SKM-1 (cell line): ENCODE results near the gene CLN6.

Source experiments
- DNase-seq: peaks from one replicate; lab custom pipeline; 2025; ENCODE audit not compliant: unreplicated experiment; lab: John Stamatoyannopoulos, UW

CLN6 gene

DNA sequence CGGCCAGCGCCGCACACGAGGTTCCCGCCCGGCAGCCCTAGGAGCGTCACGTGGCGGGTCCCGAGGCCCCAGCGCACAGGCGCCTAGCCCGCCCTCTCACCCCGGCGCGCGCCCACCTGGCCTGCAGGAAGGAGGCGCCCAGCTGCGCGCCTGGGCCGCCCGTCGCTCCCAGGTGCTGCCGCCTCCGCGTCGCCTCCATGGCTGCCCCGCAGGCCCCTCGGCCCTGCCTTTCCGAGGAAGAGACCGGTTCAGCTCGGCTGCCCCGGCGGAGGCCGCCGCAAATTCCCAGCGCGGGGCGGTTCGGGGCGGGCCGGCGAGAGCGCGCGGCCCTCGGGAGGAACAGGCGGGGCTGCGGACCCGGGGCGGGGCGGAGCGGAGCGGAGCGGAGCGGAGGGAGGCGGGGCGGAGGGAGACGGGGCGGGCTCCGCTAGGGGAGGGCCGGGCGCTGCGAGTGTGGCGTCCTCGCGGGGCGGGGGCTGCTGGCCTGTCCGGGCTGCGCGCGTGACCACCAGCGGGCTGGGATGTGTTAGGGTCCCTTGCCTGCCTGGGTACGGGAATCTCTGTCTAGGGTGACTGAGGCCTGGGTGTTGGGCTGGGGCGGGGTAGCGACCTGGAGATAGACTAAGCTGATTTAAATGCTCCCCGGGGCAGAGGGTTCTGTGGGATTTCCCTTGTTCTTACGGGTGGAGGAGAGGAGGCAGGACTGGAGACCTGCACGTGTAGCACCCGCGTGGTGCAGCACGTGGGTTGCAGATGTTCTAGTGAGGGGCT, at the start of gene CLN6:
TSS of gene CLN6 (minus strand) at position 343 of the 771 bp plus-strand sequence. CDS start at position 199, 144 bp downstream.
- peak; percentile 73 for DNase-seq

DNA sequence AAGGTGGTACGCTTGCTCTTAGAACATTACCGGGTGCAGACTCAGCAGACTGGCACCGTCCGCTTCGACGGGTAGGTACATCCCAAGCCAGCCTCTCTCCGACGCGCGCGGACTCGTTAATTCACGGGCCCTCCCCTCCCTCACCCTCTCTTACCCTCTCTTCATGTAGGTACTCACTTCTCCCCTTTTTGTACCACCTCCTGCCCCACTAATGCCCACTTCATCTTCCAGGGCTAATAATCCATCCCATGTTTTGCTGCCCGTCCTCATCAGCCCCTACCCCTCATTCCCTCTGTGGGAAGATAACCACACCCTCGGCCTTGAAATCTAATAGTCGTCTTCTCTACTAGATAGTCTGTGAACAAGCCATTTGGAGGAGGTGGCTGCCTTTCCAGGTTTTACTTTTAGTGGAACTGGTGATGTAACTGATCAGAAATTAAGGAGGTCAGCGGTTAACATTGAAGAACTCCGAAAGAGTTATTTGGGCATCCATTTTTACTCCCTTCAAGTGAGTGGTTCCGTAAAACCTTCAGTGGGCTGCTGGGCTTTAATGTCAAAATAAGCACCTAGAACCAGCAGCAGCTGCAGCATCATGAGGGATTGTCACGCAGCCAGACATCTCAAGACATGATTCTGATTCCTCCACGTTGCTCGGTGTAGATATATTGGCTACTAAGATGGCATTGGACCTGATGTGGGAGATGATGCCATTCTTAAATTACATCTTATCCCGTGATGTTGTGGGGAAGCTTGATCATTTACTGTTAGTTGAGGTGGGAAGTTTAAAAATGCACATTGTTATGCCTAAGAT, 49.3 kb upstream of the CLN6 start:
- no peak for DNase-seq

DNA sequence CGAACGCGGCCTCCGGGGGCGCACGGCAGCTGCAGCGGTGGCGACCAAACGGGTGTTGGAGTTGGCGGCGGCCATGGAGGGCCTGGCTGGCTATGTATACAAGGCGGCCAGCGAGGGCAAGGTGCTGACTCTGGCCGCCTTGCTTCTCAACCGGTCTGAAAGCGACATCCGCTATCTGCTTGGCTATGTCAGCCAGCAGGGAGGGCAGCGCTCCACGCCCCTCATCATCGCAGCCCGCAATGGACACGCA, 48.7 kb upstream of the CLN6 start:
- no peak for DNase-seq

DNA sequence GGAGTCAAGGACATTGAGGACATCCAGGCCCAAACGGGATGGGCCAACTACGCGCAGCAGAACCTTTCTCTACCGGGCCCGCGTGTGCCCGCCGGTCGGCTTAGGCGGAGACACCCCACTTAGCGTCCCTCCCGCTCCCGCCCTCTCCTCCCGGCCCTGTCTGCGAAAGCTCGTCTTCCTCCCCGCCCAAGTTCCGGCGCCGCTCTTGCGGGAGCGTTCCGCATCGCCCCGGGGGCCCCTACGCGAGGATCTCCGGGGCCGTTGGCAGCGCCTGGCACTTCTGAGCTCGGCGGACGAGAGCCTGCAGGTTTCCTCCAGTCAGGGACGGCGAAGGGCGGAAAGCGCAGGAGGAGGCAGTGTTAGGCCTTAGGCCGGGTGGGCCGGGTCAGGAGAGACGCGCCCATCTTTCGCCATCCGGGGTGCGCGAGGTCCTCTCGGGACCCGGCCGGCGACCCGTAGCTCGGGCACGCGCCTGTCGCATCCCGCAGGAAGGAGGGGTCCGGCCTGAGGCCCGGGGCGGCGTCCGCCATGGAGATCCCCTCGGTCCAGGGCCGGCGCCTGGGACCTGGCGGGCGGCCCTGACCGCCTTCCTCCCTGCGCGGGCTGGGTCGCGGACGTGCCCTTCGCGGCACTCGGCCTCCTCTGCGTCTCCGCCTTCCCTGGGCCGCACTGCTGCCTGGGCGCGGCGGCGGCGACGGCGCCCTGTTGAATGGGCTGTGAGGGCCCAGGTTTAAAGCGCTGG, 48.2 kb upstream of the CLN6 start, which contains the start of gene FEM1B:
TSS of gene FEM1B (plus strand) at position 143 of the 742 bp plus-strand sequence. CDS start 673 bp downstream, outside the sequence.
- peak; percentile 82 for DNase-seq

DNA sequence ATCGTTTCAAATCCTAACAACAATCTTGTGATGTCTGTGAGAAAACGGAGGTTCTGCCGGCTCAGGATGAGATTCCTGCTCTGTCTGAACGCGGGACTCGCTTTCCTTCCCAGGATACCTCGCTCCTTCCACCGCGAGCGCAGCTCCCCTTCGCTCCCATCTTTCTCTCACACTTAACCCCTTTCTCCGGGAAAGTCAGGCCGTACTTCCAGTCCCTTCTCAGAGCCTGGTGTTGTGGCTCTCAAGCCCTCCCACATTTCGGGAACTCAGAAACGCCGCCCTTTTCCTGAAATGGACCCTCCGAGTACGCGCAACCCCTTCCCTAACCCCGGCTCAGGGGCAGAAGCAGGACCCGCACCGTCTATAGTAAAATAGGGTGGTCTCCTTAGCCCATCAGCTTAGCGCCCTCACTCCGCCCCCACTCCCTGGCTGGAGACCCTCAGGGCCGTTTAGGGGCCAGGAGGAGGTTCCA, 47.6 kb upstream of the CLN6 start:
- no peak for DNase-seq

DNA sequence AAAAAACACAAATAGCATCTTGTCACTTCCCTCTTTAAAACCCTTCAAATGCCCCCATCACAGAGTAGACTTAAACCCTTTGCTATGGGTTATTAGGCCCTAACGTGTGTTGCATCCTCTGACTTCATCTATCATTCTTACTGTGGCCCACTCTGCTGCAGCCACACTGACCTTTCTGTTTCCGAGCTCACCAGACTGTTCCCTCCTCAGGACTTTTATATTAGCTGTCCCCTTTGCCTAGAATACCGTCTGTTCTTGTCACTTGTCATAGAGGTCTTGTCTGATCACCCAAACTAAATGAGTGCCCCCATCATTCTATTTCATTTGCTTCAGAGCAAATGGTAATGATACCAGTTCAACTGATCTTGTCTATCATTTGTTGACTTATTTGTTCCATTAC, 47.1 kb upstream of the CLN6 start:
- DNase-seq = no peak

DNA sequence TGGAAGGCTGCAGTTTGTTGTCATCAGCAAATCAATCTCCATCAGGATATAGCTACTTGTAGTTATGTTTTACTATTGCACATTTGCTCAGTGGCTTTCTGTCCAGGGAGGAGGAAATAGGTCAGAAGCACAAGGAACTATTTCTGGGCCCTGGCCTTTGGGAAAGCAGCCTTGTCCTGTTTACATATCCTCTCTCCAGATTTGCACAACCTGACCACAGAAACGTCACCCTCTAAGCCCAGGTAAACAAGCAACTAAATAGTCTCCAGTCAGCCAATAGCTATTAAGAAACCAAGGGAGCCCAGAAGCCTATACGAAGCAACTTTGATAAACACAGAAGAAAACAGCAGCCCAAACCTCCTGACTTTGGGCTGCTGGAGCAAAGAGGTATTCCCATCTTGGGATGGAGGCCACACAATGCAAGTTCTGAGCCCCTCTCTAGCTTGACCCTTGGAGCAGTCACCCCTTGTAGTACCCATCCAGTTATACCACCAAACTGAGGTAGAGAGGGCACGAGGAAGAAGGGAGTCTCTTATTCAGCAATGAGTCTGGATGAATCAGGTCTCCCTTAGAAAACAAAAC, 45.7 kb upstream of the CLN6 start:
- no peak for DNase-seq

DNA sequence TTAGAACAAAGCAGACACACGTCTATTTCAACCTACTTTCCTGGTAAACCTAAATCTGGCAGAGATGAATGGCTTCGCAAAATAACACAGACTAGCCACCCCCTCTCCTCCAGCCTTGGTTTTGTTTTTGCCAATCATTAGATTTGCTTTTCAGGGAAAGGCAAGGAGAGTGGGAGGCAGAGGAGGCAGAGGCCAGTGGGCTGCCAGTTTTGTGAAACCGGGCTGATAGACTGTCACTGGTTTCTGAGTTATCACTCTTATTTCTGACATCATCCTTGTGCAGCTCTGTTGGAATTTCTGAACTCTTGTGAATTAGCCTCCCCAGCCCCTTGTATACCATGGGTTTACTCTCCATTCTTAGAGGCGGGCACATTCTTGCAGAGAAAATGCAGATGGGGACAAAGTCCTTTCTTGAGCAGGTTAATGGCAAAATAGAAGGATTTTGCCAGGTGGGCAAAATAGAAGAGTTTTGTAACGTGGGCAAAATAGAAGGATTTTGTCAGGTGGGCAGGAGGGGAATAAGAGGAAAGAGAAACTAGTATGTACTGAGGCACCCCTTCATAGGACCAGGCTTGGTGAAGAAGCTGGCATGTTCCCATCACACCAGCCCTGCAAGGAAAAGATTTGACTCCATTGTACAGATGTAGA, 44.8 kb upstream of the CLN6 start:
- DNase-seq = no peak

DNA sequence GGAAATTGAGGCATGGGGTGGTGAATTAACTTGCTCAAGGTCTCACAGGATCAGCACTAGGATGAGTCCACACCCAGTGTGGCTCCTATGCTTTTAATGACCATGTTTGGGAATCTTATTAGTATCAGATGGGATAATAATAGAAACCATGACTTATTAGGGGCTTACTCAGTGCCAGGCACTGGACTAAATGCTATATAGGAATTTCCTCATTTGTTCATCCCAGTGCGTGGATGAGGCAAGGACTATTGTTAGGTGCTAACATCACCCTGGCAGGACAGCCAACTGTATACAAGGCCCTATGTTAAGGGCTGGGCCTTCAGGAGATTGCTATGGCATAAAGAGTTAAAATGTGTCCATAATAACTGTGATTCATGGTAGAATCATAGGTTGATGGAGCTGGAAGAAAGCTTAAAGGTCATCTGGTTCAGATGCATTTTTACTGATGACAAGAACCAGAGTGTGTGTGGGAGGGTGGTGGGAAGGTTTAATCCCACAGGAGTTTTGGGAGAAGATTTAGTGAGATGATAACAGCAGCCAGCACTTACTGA, 43.3 kb upstream of the CLN6 start:
- DNase-seq = no peak

DNA sequence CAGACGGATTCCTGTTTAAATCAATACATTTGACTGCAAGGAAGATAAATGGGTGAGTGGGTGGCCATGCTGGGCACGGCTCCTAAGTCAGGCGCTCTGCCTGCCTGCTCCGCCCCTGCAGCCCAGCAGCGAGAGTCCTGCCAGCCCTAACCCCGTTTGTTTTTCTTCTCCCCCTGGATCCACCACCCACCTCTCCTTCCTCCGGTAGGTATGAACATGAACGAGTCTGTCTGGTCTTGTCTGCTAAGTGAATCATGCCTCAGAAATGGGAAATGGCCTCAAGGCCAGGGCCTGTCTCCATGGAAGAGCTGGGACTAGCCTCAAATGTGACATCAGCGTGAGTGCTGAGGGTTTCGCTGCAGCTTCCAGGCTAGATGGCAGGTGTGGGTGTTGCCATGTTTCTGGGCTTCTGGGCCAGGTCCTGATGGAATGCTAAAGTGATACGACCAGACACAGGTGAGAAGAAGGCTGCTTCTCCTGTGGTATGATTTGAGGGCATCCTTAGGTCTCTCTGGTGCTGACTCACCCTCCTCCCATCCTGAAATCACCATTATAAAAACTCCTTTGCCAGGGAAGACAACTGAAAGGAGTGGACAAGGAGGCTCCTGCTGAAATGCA, 42.4 kb upstream of the CLN6 start:
- DNase-seq = no peak

DNA sequence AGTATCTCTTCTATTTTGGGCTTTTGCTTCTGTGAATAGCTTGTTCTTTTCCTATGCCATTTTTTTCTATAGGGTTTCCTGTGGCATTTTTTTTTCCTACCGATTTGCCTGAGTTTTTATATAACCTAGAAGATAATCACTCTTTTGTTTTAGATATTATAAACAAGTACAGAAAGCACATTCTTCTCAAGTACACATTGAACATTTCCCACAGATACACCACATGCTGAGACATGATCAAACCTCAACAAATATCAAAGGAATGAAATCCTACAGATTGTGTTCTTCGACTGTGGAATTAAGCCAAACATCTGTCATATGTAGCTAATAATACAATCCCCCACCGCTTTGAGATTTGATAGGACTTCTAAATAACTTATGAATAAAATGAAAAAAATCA, 38.9 kb upstream of the CLN6 start:
- DNase-seq = no peak

DNA sequence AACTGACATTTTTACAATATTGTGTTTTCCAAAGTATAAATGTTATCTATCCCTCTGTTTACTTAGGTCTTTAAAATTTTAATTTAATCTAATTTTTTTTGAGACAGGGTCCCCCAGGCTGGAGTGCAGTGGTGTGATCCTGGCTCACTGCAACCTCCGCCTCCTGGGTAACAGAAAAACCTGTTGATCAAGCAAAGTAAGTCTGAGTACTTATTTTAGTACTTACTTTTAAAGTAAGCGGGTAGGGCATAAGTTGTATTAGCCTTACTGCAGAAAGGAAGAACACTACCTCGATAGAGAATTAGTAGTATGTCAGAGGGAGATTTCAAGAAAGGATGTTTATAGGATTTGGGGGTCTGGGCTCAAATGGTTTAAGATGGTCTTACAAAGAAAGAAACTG, 36.1 kb upstream of the CLN6 start:
- DNase-seq = no peak

DNA sequence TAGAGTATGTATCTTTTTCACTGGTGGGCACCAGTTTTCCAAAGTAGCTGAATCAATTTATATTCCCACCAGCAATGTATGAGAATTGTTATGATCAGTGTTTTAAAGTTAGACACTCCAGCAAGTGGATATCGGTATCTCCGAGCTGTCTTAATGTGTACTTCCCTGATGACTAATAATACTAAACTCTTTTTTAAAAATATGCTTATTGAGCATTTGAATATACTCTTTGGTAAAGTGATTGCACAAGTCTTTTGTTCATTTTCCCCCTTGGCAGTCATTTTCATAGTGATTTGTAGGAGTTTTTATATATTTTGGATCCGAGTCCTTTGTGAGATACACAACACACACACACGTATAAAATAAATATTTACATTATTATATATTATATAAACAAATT, 35.6 kb upstream of the CLN6 start:
- DNase-seq = no peak

DNA sequence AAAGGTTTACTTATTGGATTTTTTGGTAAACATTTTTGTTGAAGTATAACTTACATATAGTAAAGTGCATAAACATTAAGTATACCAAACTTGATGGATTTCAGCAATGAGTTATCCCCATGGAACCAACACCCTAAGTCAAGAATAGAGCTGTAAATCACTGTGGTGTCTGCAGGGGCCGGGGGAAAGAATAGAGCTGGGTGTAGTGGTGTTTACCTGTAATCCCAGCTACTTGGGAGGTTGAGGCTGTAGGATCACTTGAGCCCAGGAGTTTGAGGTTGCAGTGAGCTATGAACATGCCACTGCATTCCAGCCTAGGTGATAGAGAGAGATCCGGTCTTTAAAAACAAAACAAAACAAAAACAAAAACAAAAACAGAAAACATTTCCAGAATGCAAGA, 34.8 kb upstream of the CLN6 start:
- DNase-seq = no peak

DNA sequence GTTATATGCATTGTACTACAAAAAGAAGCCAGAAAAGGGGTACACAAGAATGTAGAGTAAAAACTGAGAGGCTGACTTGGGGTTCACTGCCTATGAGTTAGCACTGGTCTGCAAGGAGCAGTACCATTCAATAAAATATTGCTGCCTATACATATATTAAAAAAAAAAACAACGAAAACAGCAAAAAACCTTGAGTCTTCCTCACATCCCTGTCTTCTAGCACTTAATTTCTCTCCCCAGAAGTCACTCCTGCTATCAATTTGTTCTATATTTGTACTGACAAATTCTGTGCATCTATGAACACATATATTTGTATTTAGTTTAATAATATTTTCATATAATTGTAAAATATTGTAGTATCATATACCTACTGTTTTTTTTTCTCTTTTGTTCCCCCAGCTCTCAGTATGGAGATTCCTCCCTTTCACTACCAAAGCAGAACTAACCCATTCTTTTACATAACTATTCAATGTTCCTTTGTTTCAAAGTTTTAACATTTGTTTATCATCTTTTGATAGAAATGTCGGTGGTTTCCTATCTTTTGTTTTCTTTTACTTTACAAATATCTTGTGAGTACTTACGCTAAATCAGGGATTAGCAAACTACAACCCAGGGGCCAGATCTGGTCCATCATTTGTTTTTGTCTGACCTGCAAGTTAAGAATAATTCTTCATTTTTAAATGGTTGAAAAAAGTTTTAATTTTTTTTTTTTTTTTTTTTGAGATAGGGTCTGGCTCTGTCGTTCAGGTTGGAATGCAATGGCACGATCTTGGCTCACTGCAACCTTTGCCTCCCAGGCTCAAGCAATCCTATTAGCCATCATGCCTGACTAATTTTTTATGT, 33.2 kb upstream of the CLN6 start:
- no peak for DNase-seq

DNA sequence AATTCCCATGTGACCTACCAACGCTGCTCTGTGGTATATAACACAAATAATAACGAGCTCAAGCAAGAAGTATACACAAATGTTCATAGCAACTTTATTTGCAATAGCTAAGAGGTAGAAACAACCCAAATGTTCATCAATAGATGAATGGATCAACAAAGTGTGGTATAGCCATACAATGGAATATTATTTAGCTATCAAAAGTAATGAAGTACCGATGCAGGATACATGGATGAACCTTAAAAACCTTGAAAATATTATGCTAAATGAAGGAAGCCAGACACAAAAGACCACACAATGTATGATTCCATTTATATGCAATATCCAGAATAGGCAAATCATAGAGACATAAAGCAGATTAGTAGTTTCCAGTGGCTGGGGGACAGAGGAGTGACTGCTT, 32.5 kb upstream of the CLN6 start:
- DNase-seq = no peak

DNA sequence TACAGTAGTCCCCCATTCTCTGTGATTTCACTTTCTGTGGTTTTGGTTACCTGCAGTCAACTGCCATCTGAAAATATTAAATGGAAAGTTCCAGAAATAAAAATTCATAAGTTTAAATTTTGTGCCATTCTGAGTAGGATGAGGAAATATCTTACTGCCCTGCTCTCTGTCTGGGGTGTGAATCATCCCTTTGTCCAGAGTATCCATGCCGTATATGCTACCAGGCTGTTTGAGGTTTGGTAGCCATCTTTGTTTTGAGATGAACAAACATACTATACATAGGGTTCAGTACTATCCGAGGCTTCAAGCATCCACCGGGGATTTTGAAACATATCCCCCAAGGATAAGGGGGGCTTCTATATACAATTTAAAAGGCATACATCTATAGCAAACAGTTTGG, 31.7 kb upstream of the CLN6 start:
- DNase-seq = no peak

DNA sequence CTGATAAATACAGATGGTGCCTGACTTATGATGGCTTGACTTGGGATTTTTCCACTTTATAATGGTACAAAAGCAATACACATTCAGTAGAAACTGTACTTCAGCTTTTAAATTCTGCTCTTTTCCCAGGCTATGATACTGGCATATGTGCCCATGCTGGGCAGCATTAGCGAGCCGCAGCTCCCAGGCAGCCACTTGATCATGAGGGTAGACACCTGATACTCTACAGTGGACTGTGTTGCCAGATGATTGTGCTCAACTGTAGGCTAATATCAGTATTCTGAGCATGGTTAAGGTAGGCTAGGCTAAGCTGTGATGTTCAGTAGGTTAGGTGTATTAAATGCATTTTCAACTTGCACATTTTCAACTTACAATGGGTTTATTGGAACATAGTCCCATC, 30.4 kb upstream of the CLN6 start:
- no peak for DNase-seq

DNA sequence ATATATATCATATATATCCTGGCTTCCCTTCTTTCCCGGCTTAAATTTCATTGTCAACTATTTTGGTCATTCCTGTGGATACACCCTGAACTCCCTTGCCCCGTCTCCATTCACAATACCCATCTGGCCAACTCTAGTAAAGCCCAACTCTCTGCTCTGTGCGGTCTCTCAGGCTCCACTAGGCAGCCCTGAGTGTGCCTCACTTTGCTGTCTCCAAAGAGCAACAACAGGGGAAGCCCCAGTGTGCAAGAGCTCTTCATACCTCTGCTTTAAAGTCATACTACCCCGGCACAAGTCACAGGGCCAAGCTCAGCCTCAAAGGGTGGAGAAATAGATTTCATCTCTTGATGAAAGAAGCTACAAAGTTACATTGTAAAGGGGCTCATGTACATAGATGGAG, 29.2 kb upstream of the CLN6 start:
- no peak for DNase-seq
